ENCODE data around the gene EDN2. TPM values are rescaled to one million over a fixed set of nuclear protein-coding genes. Genes with fewer than 3 reads are reported as not detected.

Gene EDN2
- polyA plus RNA-seq, 3 donors = 0.07 to 1.4 TPM; not detected in 1

DNA sequence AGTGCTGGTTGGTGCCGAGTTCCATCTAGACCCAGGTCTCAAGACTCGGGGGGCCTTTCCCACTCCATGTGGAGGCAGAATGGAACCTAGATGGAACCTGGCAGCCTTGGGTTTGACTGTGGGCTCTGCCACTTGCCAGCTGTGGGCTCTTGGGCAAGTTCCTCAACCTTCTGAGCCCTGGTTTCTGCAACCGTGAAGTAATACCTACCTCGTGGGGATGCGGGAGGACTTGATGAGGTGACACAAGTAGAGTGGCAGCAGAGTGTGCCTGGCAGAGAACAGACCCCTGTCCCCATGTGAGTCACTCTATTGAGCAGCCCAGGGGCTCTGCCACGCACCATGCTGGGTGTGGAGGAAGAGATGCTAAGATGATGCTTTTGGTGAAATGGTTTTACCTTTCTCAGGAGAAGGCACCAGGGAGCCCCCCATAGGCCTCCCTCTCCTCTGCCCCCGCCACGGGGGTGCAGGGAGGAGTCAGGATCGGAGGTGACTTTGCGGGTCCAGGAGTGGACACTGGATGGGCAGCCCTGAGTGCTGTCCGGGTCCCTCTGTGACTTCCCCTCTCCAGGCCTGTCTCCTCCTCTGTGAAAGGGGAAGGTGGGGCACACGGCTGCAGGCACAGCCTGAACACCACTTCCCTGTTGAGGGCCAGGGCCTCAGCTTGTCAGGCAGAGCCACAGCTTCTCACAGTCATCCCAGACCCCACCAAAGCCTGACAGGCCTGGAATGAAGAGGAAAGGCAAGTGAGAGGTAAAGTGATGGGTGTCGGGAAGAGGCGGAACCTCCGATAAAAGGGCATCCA is 36.7 kb upstream of the EDN2 start:
- 72 to 89% (median 79%) methylated on average over 14 to 15 of the region's 15 CpGs for WGBS, 3 donors

DNA sequence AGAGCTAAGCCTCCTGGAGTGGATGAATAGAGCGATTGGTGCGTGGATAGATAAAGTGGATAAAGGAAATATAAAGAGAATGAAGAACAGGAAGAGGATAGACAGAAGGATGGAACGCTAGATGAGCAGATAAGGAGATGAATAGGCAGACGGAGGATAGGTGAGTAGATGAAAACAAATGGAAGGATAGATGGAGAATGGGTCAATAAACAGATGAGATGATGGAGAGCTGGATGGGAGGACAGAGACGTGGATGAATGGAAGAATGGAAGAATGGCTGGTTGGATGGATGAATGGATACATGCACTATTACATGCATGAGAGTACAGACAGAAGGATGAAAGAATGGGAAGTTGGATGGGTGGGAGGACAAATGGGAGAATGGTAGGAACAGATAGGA is 35.2 kb upstream of the EDN2 start:
- WGBS, 3 donors = 76 to 95% (median 91%) methylated on average over 5 of the region's 5 CpGs
- H3K27ac ChIP-seq (ENCODE audit: low read depth, low read length) = no peak overlapping the region

More for the DNA sequence above, 36.7 kb upstream of the EDN2 start:
- no peak overlapping the region for H3K27ac ChIP-seq (ENCODE audit: low read depth, low read length)

GRCh38 chr1:41518471-41518870 is 34.0 kb upstream of the EDN2 start:
- no peak overlapping the region for H3K27ac ChIP-seq (ENCODE audit: low read depth, low read length)
- 53 to 90% (median 89%) methylated on average over 5 of the region's 5 CpGs for WGBS, 3 donors

DNA sequence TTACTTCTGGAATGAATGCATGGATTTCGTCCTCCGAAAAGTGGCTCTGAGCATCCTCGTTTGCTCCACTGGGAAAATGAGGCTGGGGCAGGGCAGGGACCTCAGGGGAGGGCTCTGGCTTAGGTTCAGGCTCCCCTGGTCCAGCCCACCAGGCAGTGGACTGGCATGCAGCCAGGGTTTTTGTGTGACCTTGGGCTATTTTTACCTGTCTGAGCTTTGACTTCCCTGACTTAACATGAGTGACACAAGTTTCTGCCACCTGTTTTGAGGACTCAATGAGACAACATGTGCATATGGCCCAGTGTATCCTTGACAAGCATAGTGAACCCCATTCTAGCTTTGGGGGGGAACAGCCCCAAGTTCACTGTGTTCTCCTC is 32.6 kb upstream of the EDN2 start:
- no peak overlapping the region for H3K27ac ChIP-seq (ENCODE audit: low read depth, low read length)
- 44 to 77% (median 57%) methylated on average over 3 of the region's 3 CpGs for WGBS, 3 donors

DNA sequence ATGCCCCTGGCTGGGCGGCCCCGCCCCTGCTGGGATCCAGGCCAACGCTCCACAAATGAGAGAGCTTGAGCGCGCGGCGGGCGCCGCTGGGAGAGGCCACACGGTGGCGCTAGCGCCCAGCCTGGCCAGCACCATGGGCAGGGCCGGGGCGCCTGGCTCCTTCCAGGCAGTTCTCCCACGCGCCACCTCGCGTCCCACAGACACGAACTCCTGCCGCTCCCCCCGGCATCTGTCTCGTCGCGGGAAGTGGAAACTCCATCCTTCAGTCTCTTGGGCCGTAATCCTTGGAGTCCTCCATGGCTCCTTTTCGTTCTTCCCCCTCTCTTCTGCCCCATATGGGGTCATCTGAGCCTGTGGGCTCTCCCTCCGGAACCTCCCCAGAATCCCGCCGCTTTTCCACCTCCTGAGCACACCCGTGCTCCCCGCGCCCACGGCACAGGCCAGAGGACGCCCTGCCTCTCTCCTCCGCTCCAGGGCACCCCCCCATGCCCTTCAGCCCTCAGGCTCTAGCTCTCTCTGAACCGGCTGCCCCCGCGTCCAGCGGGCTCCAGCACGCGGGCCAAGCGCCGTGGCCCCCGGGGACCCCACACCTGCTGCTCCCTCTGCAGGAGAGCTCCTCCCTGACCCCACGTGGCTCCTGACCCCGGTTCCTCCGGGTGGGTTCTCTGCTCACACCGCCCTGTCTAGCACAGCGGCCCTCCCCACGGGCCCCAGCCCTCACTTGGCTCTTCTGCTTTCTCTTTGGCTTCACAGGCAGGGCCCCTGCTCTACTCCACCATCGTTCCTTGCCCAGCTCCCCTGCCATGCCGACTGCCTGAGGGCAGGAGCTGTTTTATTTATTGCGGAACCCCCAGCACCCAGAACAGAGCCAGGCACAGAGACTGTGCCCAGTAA is 31.9 kb upstream of the EDN2 start:
- 9 to 14% (median 11%) methylated on average over 51 to 53 of the region's 53 CpGs for WGBS, 3 donors
- no peak overlapping the region for H3K27ac ChIP-seq (ENCODE audit: low read depth, low read length)

DNA sequence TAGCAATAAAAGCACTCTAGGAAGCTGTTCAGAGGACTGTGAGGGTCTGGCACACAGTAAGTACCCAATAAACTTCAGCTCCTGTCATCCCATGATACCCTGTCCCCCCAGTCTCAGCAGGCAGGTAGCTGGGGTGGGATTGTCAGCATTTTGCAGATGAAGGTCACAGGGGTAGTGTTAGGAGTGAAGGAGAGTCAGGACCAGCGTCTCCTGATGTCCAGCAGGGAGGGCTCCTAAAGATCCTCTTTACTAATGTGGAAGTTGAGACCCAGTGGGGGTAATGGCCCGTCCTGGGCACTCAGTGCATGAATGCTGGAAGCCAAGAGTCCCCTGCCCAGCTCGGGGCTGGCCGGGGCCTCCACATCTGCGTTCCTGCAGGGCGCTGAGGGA is 31.3 kb upstream of the EDN2 start:
- no peak overlapping the region for H3K27ac ChIP-seq (ENCODE audit: low read depth, low read length)
- WGBS, 3 donors = 9 to 13% (median 12%) methylated on average over 6 of the region's 6 CpGs

DNA sequence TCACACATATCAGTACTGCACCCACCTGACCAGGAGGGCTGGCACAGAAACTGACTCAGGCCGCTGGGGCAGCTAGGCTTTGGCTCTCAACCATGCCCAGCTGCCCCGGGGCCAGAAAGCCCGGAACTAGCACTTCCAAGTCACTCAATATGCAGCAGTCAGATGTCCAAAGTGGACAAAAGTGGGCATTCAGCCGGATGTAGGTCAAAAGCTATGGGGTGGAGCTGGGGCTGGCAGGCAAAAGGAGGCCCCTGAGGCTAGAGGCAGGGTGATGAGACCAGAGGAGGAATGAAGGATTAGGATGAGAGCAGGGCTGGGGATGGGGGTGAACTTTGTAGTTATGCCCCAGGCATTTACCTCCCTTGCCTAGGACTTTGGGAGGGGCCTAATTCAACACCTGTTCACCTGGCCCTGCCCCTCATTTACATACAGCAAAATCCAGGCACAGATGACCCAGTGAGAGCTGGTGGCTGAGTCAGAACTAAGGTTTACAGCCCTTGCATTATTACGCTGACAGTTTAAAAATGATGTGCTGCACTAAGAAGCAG is 30.7 kb upstream of the EDN2 start:
- WGBS, 3 donors = 41 to 82% (median 61%) methylated on average over 5 of the region's 5 CpGs
- H3K27ac ChIP-seq (ENCODE audit: low read depth, low read length) = no peak overlapping the region

DNA sequence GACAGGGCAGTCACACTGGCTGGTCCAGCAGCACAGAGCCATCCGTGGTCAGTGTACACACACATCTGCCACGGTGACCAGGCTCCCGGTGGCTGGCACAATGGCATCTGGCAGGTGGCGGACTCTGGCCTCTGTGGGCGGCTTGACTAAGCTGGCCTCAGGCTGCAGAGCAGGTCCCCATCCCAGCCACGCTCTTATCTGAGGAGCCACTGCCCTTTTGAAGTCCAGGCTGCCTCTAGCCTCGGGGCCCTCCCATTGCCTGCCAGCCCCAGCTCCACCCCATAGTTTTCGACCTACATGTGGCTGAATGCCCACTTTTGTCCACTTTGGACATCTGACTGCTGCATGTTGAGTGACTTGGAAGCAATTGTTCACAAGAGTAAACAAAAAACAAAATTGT is 29.9 kb upstream of the EDN2 start:
- 38 to 96% (median 93%) methylated on average over 8 of the region's 8 CpGs for WGBS, 3 donors
- H3K27ac ChIP-seq (ENCODE audit: low read depth, low read length) = no peak overlapping the region

DNA sequence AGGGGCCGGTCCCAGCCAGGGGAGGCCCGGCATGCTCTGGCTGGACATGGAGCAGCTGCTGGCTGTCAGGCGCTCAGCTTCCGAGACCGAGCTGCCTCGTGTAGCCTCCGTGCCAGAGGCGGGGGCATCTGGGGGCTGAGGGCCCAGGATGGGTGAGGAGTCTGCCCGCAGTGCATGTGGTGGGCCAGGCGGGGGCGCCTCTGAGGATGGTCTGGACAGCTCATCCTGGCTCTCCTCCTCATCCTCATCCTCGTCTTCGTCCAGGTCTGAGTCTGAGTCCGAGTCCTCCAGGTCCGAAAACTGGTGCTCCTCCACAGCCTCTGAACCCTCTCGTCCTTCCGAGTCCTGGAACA is 28.9 kb upstream of the EDN2 start:
- H3K27ac ChIP-seq (ENCODE audit: low read depth, low read length) = no peak overlapping the region
- WGBS, 3 donors = 84 to 90% (median 87%) methylated on average over 17 of the region's 17 CpGs

GRCh38 chr1:41512701-41513382 is 28.4 kb upstream of the EDN2 start:
- H3K27ac ChIP-seq (ENCODE audit: low read depth, low read length) = no peak overlapping the region
- 92 to 98% (median 94%) methylated on average over 25 to 27 of the region's 27 CpGs for WGBS, 3 donors

DNA sequence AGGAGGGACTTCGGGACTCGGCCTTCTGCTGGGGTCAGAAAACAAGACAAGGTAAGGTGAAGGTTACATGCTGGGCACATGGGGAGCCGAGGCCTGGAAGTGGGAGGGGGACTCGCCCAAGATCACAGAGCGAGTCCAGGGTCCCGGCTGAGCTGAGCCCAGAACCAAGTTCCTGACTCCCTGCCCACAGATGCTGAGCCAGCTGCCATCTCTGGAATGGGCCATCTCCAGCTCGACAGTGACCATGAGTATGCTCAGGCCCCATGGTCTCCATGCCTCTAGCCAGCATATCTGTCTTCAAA is 26.7 kb upstream of the EDN2 start:
- WGBS, 3 donors = 94 to 98% (median 96%) methylated on average over 7 of the region's 7 CpGs
- H3K27ac ChIP-seq (ENCODE audit: low read depth, low read length) = no peak overlapping the region

- H3K27ac ChIP-seq (ENCODE audit: low read depth, low read length) = no peak overlapping the region
- WGBS, 3 donors = 94 to 96% (median 95%) methylated on average over 35 to 41 of the region's 41 CpGs
Measured at GRCh38 chr1:41510531-41511238, 26.2 kb upstream of the EDN2 start.

GRCh38 chr1:41509270-41509671 is 24.8 kb upstream of the EDN2 start:
- H3K27ac ChIP-seq (ENCODE audit: low read depth, low read length) = no peak overlapping the region
- 71 to 78% (median 73%) methylated on average over 9 of the region's 9 CpGs for WGBS, 3 donors

GRCh38 chr1:41508290-41508689 is 23.8 kb upstream of the EDN2 start:
- no peak overlapping the region for H3K27ac ChIP-seq (ENCODE audit: low read depth, low read length)
- 62 to 84% (median 76%) methylated on average over 2 of the region's 2 CpGs for WGBS, 3 donors

- H3K27ac ChIP-seq (ENCODE audit: low read depth, low read length) = no peak overlapping the region
- WGBS, 3 donors = 86 to 96% (median 93%) methylated on average over 6 of the region's 6 CpGs
Measured at GRCh38 chr1:41507836-41508235, 23.4 kb upstream of the EDN2 start.

DNA sequence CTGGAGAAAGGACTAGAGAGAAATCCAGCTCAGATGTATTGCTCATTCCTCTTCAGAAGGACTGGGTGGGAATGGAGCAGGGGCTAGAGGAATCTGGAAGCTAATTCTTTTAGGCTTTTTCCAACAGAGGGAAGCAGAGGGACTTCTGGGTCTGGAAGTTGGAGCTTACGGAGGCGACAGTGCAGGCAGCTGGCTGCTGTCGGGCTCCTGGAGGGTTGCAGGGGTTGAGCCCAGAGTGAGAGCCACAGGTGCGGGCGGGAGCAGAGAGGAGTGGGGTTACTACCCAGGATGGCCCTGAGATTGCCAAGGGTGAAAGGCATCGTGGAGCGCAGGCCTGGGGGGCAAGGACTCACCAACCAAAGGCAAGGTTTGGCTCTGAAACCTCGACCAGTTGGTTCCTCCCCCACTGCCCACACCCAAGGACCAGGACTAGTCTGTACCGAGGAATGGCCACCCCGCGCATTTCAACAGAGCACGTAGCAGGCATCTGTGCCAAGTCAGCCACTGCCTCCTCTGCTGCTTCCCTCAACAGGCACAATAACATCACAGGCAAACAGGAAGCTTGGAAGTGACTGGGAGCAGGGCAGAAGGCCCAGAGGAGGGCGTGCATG is 22.7 kb upstream of the EDN2 start:
- WGBS, 3 donors = 80 to 84% (median 82%) methylated on average over 13 of the region's 13 CpGs
- no peak overlapping the region for H3K27ac ChIP-seq (ENCODE audit: low read depth, low read length)

- 74 to 86% (median 75%) methylated on average over 15 of the region's 15 CpGs for WGBS, 3 donors
- H3K27ac ChIP-seq (ENCODE audit: low read depth, low read length) = no peak overlapping the region
Measured at GRCh38 chr1:41504114-41505035, 19.9 kb upstream of the EDN2 start.

Data from adipose tissue (tissue), 3 donors.